ENCODE measurements around the gene EXOC4.
A peak's percentile ranks its signal among the peaks of the same experiment; 100 is the strongest.

EXOC4 gene

GRCh38 chr7:133431134-133431724 is 178.4 kb downstream of the EXOC4 start:
- DNase-seq: no peak

GRCh38 chr7:133433165-133433812 is 180.4 kb downstream of the EXOC4 start:
- no peak for DNase-seq

- peak in 1 of 2 donors; percentile 57 for DNase-seq
Observed at GRCh38 chr7:133434246-133434865, 181.5 kb downstream of the EXOC4 start.

GRCh38 chr7:133436014-133436428 is 183.1 kb downstream of the EXOC4 start:
- DNase-seq: no peak

GRCh38 chr7:133437544-133437943 is 184.7 kb downstream of the EXOC4 start:
- DNase-seq: no peak

GRCh38 chr7:133442818-133443217 is 189.9 kb downstream of the EXOC4 start:
- DNase-seq: no peak

GRCh38 chr7:133445617-133446016 is 192.7 kb downstream of the EXOC4 start:
- no peak for DNase-seq

- DNase-seq: no peak
Observed at GRCh38 chr7:133448012-133448411, 195.1 kb downstream of the EXOC4 start.

GRCh38 chr7:133452577-133452976 is 199.7 kb downstream of the EXOC4 start:
- no peak for DNase-seq

- no peak for DNase-seq
Observed at GRCh38 chr7:133458688-133459087, 205.8 kb downstream of the EXOC4 start.

GRCh38 chr7:133461421-133461820 is 208.5 kb downstream of the EXOC4 start:
- no peak for DNase-seq

GRCh38 chr7:133475655-133476054 is 222.8 kb downstream of the EXOC4 start:
- no peak for DNase-seq

- no peak for DNase-seq
Observed at GRCh38 chr7:133477791-133478190, 224.9 kb downstream of the EXOC4 start.

GRCh38 chr7:133478591-133479135 is 225.8 kb downstream of the EXOC4 start:
- no peak for DNase-seq

GRCh38 chr7:133479456-133480065 is 226.7 kb downstream of the EXOC4 start:
- no peak for DNase-seq

GRCh38 chr7:133480868-133481267 is 228.0 kb downstream of the EXOC4 start:
- DNase-seq: no peak

- DNase-seq: no peak
Observed at GRCh38 chr7:133481676-133482075, 228.8 kb downstream of the EXOC4 start.

GRCh38 chr7:133482599-133482998 is 229.7 kb downstream of the EXOC4 start:
- DNase-seq: no peak

GRCh38 chr7:133484086-133484485 is 231.2 kb downstream of the EXOC4 start:
- DNase-seq: no peak

GRCh38 chr7:133489906-133490305 is 237.0 kb downstream of the EXOC4 start:
- DNase-seq: no peak

GRCh38 chr7:133491201-133491691 is 238.4 kb downstream of the EXOC4 start:
- DNase-seq: no peak

- DNase-seq: no peak
Observed at GRCh38 chr7:133491846-133492652, 239.2 kb downstream of the EXOC4 start.

GRCh38 chr7:133497061-133497460 is 244.2 kb downstream of the EXOC4 start:
- DNase-seq: no peak
